Measurements from ENCODE around the gene KCNJ8.
"Not testable (repeated sequence)": the region's sequence is repeated elsewhere in the genome, so short reads cannot be mapped to it uniquely, and the experiment has no call there.

KCNJ8 gene

GRCh38 chr12:21801522-21802288, 27.2 kb upstream of the KCNJ8 start:
- POLR2A ChIA-PET, result no interaction called here

GRCh38 chr12:21800011-21800410, 25.5 kb upstream of the KCNJ8 start:
- no peak overlapping the region for H3K4me3 ChIP-seq (ENCODE audit: low read depth, low read length)
- TF ChIP-seq, protein P1, sequence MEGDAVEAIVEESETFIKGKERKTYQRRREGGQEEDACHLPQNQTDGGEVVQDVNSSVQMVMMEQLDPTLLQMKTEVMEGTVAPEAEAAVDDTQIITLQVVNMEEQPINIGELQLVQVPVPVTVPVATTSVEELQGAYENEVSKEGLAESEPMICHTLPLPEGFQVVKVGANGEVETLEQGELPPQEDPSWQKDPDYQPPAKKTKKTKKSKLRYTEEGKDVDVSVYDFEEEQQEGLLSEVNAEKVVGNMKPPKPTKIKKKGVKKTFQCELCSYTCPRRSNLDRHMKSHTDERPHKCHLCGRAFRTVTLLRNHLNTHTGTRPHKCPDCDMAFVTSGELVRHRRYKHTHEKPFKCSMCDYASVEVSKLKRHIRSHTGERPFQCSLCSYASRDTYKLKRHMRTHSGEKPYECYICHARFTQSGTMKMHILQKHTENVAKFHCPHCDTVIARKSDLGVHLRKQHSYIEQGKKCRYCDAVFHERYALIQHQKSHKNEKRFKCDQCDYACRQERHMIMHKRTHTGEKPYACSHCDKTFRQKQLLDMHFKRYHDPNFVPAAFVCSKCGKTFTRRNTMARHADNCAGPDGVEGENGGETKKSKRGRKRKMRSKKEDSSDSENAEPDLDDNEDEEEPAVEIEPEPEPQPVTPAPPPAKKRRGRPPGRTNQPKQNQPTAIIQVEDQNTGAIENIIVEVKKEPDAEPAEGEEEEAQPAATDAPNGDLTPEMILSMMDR (IDR thresholded peaks at IDR 0.05; ENCODE audit: insufficient read depth, low read length, missing control alignments), result no peak
- DNase-seq (ENCODE audit: low read depth, low spot score), result no peak
- ChIA-PET CTCF (no interaction called here), POLR2A (no interaction called here)

More at GRCh38 chr12:21801522-21802288, 27.2 kb upstream of the KCNJ8 start:
- H3K4me3 ChIP-seq (ENCODE audit: low read depth, low read length), result no peak overlapping the region
- CTCF ChIA-PET, result no interaction called here
- no peak for DNase-seq (ENCODE audit: low read depth, low spot score)
- TF ChIP-seq, protein P1 (IDR thresholded peaks at IDR 0.05; ENCODE audit: insufficient read depth, low read length, missing control alignments), result no peak

GRCh38 chr12:21797539-21797938, 23.0 kb upstream of the KCNJ8 start:
- CTCF ChIA-PET, result no interaction called here
- TF ChIP-seq, protein P1 (IDR thresholded peaks at IDR 0.05; ENCODE audit: insufficient read depth, low read length, missing control alignments), result no peak
- H3K4me3 ChIP-seq (ENCODE audit: low read depth, low read length), result no peak overlapping the region
- POLR2A ChIA-PET, result no interaction called here
- DNase-seq (ENCODE audit: low read depth, low spot score), result no peak

GRCh38 chr12:21795648-21796328, 21.3 kb upstream of the KCNJ8 start:
- DNase-seq (ENCODE audit: low read depth, low spot score), result no peak
- POLR2A ChIA-PET, result no interaction called here
- no peak overlapping the region for H3K4me3 ChIP-seq (ENCODE audit: low read depth, low read length)
- TF ChIP-seq, protein P1 (IDR thresholded peaks at IDR 0.05; ENCODE audit: insufficient read depth, low read length, missing control alignments), result no peak
- CTCF ChIA-PET, result no interaction called here

GRCh38 chr12:21794807-21795595, 20.5 kb upstream of the KCNJ8 start:
- POLR2A ChIA-PET, CTCF ChIA-PET: not testable (repeated sequence)

GRCh38 chr12:21789687-21790086, 15.2 kb upstream of the KCNJ8 start:
- DNase-seq (ENCODE audit: low read depth, low spot score); CTCF ChIA-PET; H3K4me3 ChIP-seq (ENCODE audit: low read depth, low read length); POLR2A ChIA-PET: not testable (repeated sequence)

More at GRCh38 chr12:21794807-21795595, 20.5 kb upstream of the KCNJ8 start:
- DNase-seq (ENCODE audit: low read depth, low spot score); H3K4me3 ChIP-seq (ENCODE audit: low read depth, low read length): not testable (repeated sequence)
